NCI-H146 treated with DMSO at 0.1 percent for 48 hours (cell line): Measurements from ENCODE around the gene PTGER4.
"Not testable (repeated sequence)": the region's sequence is repeated elsewhere in the genome, so short reads cannot be mapped to it uniquely, and the experiment has no call there.

ENCODE experiments used
- DNase-seq: peaks from one replicate; lab custom pipeline; 2025; ENCODE audit not compliant: unreplicated experiment; lab: John Stamatoyannopoulos, UW

PTGER4 gene

GRCh38 chr5:40679913-40680681 is at the start of gene PTGER4:
Gene PTGER4 (plus strand): TSS chr5:40679915. CDS start chr5:40680994, 1,079 bp downstream.
- DNase-seq, result no peak

GRCh38 chr5:40630126-40630525 is 49.6 kb upstream of the PTGER4 start:
- DNase-seq, result no peak

- DNase-seq, result no peak
These were observed 48.5 kb upstream of the PTGER4 start for GRCh38 chr5:40631236-40631635.

- DNase-seq, result no peak
These were observed 45.6 kb upstream of the PTGER4 start for GRCh38 chr5:40634154-40634553.

GRCh38 chr5:40634593-40634992 is 45.1 kb upstream of the PTGER4 start:
- no peak for DNase-seq

- not testable (repeated sequence) for DNase-seq
These were observed 40.2 kb upstream of the PTGER4 start for GRCh38 chr5:40639531-40639930.

GRCh38 chr5:40646266-40646665 is 33.4 kb upstream of the PTGER4 start:
- no peak for DNase-seq

- no peak for DNase-seq
These were observed 31.6 kb upstream of the PTGER4 start for GRCh38 chr5:40648150-40648549.

- no peak for DNase-seq
These were observed 30.2 kb upstream of the PTGER4 start for GRCh38 chr5:40649463-40650030.

GRCh38 chr5:40651201-40651600 is 28.5 kb upstream of the PTGER4 start:
- no peak for DNase-seq

GRCh38 chr5:40652441-40653220 is 27.1 kb upstream of the PTGER4 start:
- no peak for DNase-seq

- DNase-seq, result no peak
These were observed 26.3 kb upstream of the PTGER4 start for GRCh38 chr5:40653221-40654022.

GRCh38 chr5:40654377-40654991 is 25.2 kb upstream of the PTGER4 start:
- no peak for DNase-seq

- DNase-seq, result no peak
These were observed 24.6 kb upstream of the PTGER4 start for GRCh38 chr5:40655138-40655537.

GRCh38 chr5:40656091-40656490 is 23.6 kb upstream of the PTGER4 start:
- not testable (repeated sequence) for DNase-seq

- no peak for DNase-seq
These were observed 22.9 kb upstream of the PTGER4 start for GRCh38 chr5:40656766-40657165.

- DNase-seq, result no peak
These were observed 19.0 kb upstream of the PTGER4 start for GRCh38 chr5:40660751-40661150.

- DNase-seq, result no peak
These were observed 13.9 kb upstream of the PTGER4 start for GRCh38 chr5:40665635-40666298.

- no peak for DNase-seq
These were observed 13.1 kb upstream of the PTGER4 start for GRCh38 chr5:40666657-40667056.

GRCh38 chr5:40667161-40667663 is 12.5 kb upstream of the PTGER4 start:
- no peak for DNase-seq
